Fibroblast of the aortic adventitia (primary cell): ENCODE data around the gene HACD1. TPM values are rescaled to one million over a fixed set of nuclear protein-coding genes. Genes with fewer than 3 reads are reported as not detected.

ENCODE experiments used
- small RNA-seq: library from RNA; depleted of rRNA; stranded (forward); fragments of <200 nt; gene quantifications from one replicate; pipeline ENCODE3, GENCODE V24; 2012
- total RNA-seq: library from RNA; depleted of rRNA; stranded (reverse); fragments of >200 nt; gene quantifications from 2 replicates; pipeline ENCODE4 v1.2.3, GENCODE V29; 2012; ENCODE audit warnings: low replicate concordance

The HACD1 gene
- total RNA-seq, 1 donor: 18.4 TPM

Small RNA genes lying within 50 kb of the gene (small RNA-seq; reads per million reads assigned to genes)
- gene AC069542.2: not detected

Other genes starting within 250 kb of the HACD1 start
- gene ST8SIA6, start 162.8 kb downstream of the HACD1 start, total RNA-seq: 0.09 TPM in 1 of 2 replicates, not detected in the other
- gene STAM, start 26.8 kb upstream of the HACD1 start, total RNA-seq: 32.0 and 40.6 TPM in 2 replicates
- gene TMEM236, start 134.8 kb upstream of the HACD1 start, total RNA-seq: 0.09 and 0.16 TPM in 2 replicates
- 0.08 and 0.09 TPM in 2 replicates for gene MRC1, start 192.0 kb upstream of the HACD1 start, total RNA-seq